Caki2 (cell line): ENCODE data around the gene MAPK12. TPM values are rescaled to one million over a fixed set of nuclear protein-coding genes. Genes with fewer than 3 reads are reported as not detected.
A peak's percentile ranks its signal among the peaks of the same experiment; 100 is the strongest.
"Not testable (repeated sequence)": the region's sequence is repeated elsewhere in the genome, so short reads cannot be mapped to it uniquely, and the experiment has no call there.

ENCODE experiments used
- DNase-seq: peaks from one replicate; pipeline ENCODE4 v3.0.0-alpha.2; 2015; ENCODE audit warnings: low read depth
- in situ Hi-C: cut with HindIII; loops from 2 replicates; pipeline ENCODE4 v1.10.0; 2016; ENCODE audit warnings: low sequenced_read_pairs, low pct_unique_long_range_greater_than_20kb, mixed read lengths
- total RNA-seq: library from RNA; depleted of rRNA; stranded (reverse); fragments of >200 nt; shearing (Covaris generic); gene quantifications from 2 replicates; pipeline ENCODE4 v1.2.3, GENCODE V29; 2014; ENCODE audit warnings: low replicate concordance; rRNA removed

The MAPK12 gene
- total RNA-seq, 1 experiment from 2014 or later, result 142 TPM

GRCh38 chr22:50210378-50211139 is 50.9 kb downstream of the MAPK12 start:
- in situ Hi-C loops, result no loop called here
- DNase-seq, result no peak

- in situ Hi-C loops, result no loop called here
- peak; percentile 44 for DNase-seq
Measured at GRCh38 chr22:50209893-50210292, 51.6 kb downstream of the MAPK12 start.

GRCh38 chr22:50208939-50209892 is 52.3 kb downstream of the MAPK12 start:
- no peak for DNase-seq
- in situ Hi-C loops, result no loop called here

GRCh38 chr22:50208430-50208938 is 53.0 kb downstream of the MAPK12 start:
- no peak for DNase-seq
- in situ Hi-C loops, result no loop called here

- in situ Hi-C loops, result no loop called here
- DNase-seq, result no peak
Measured at GRCh38 chr22:50207383-50208140, 53.9 kb downstream of the MAPK12 start.

- DNase-seq, result no peak
- in situ Hi-C loops, result no loop called here
Measured at GRCh38 chr22:50206599-50206998, 54.9 kb downstream of the MAPK12 start.

GRCh38 chr22:50205781-50206569 is 55.5 kb downstream of the MAPK12 start:
- in situ Hi-C loops, result no loop called here
- no peak for DNase-seq

- in situ Hi-C loops, DNase-seq: not testable (repeated sequence)
Measured at GRCh38 chr22:50204998-50205397, 56.5 kb downstream of the MAPK12 start.

- in situ Hi-C loops, result no loop called here
- no peak for DNase-seq
Measured at GRCh38 chr22:50204571-50204970, 56.9 kb downstream of the MAPK12 start.

GRCh38 chr22:50203288-50203687 is 58.2 kb downstream of the MAPK12 start:
- in situ Hi-C loops, result no loop called here

More at GRCh38 chr22:50203288-50203687, 58.2 kb downstream of the MAPK12 start:
- DNase-seq, result no peak

Other genes starting within 250 kb of the MAPK12 start
- gene IL17REL, start 248.9 kb downstream of the MAPK12 start, total RNA-seq, result not detected in 2 replicates
- not detected in 2 replicates for gene TTLL8, start 203.4 kb downstream of the MAPK12 start, total RNA-seq
- not detected in 2 replicates for gene MLC1, start 176.3 kb downstream of the MAPK12 start, total RNA-seq
- not detected in 2 replicates for gene MOV10L1, start 171.7 kb downstream of the MAPK12 start, total RNA-seq
- gene PANX2, start 91.0 kb downstream of the MAPK12 start, total RNA-seq, result 18.0 and 19.5 TPM in 2 replicates
- gene TRABD, start 75.8 kb downstream of the MAPK12 start, total RNA-seq, result 82.4 and 89.0 TPM in 2 replicates
- 54.0 and 61.6 TPM in 2 replicates for gene SELENOO, start 60.7 kb downstream of the MAPK12 start, total RNA-seq
- 18.0 and 34.5 TPM in 2 replicates for gene TUBGCP6, start 16.7 kb downstream of the MAPK12 start, total RNA-seq
- gene HDAC10, start 10.4 kb downstream of the MAPK12 start, total RNA-seq, result 18.9 and 34.0 TPM in 2 replicates
- gene MAPK11, start 8.7 kb upstream of the MAPK12 start, total RNA-seq, result 24.5 and 48.8 TPM in 2 replicates
- 300 and 353 TPM in 2 replicates for gene PLXNB2, start 46.0 kb upstream of the MAPK12 start, total RNA-seq
- gene DENND6B, start 65.3 kb upstream of the MAPK12 start, total RNA-seq, result 7.8 and 24.4 TPM in 2 replicates
- gene PPP6R2, start 81.6 kb upstream of the MAPK12 start, total RNA-seq, result 51.5 and 72.7 TPM in 2 replicates
- 74.3 and 84.8 TPM in 2 replicates for gene SBF1, start 213.4 kb upstream of the MAPK12 start, total RNA-seq
- 4.6 and 5.0 TPM in 2 replicates for gene ADM2, start 219.9 kb upstream of the MAPK12 start, total RNA-seq
- gene MIOX, start 225.2 kb upstream of the MAPK12 start, total RNA-seq, result 1.9 TPM in 1 of 2 replicates, not detected in the other
- gene LMF2, start 246.0 kb upstream of the MAPK12 start, total RNA-seq, result 112 and 117 TPM in 2 replicates
- gene NCAPH2, start 246.5 kb upstream of the MAPK12 start, total RNA-seq, result 133 and 152 TPM in 2 replicates